Endothelial cell of hepatic sinusoid (primary cell): ENCODE results near the gene KLHL8.

Experiments used
- in situ Hi-C: cut with HindIII; loops from 2 replicates; pipeline ENCODE4 v1.10.0; 2017; ENCODE audit warnings: low sequenced_read_pairs

The KLHL8 gene

DNA sequence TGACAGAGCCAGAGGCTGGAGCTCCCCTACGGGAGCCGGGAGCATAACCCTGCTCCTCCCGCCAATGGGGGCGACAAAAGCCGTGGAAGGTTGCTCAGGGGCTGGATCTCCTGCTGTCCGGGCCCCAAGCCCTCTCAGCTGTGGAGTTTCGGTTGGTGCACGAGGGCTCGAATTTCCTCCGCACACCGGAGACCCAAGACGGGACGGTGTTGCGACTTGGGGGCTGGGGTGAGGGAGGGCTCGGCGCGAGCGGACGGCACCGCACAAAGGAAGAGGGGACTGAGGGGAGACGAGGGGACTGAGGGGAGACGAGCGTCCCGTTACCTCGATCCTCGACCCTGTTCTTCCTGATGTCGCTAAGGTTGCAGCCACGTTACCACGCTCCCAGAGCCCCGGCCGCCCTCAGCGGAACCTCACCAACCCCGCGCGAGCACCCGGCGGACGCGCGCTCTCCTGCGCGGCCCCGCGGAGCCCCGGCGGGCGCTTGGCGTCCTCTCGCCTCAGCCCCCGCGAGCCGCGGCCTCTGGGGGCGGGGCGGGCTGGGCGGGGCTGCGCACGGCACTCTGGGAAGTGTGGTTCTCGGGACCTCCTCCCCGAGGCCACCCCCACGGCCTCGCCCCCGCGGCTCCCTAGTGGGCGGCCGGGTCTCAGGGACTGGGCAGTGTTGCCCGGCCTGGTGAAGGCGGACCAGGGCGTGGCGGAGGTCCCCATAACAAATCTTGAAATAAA is at the start of gene KLHL8:
KLHL8 (minus strand) TSS at position 525 of the 729 bp plus-strand sequence. CDS start 25,079 bp downstream, outside the sequence.
- in situ Hi-C loops, result no loop called here

DNA sequence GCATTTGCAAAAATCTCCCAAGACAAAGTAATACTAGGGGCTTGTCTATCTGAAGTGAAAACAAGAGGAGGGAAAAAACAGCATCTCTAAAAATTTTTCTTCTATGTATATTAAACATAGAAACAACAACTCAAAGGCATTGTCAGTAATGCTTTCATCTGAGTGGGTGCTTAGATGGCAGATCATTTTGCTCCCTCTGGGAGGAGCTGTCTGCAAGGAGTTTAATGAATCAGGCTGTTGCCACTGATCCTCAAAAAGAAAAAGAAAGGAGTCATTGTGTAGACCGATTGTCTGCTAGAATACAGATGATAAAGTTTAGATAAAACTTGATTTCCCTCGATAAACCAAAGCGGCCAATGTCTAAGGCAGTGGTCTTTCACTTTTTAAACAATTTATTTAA is 49.7 kb upstream of the KLHL8 start:
- in situ Hi-C loops, result no loop called here

DNA sequence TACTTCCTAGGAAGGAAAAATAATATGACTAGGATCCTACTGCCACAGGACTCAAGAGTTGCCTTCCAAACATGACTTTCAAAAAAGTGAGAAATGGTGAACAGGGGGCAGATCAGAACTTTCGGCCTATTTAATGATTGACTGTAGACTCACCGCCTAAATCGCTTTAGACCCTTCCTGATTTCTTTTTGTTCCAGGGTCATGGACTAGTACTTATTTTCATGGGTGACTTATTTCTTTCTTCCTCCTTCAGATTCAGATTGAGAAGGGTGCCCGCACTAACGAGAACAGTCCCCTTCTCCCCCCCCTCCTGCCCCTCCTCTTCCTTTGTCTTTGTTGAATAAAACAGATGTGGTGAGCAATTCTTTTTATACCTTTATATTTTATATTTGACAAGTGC is 48.0 kb upstream of the KLHL8 start:
- in situ Hi-C loops, result no loop called here

DNA sequence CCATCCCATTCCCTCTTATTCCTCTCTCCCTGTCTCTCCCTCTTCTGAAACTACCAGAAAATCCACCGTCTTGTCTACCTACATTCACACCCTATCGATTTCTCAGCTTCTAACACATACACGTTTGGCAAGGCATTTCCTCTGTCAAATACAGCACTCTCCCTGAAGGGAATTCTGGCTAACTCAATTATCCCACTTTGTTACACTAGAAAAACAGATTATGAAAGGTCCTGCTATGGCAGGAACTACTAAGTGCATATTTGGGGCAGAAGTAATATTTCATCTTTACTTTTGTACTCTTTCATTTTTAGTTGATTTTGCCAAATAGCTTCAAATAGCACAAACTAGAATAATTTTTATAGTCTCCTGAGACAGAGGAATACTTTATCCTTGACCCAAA is 46.6 kb upstream of the KLHL8 start:
- in situ Hi-C loops, result no loop called here

DNA sequence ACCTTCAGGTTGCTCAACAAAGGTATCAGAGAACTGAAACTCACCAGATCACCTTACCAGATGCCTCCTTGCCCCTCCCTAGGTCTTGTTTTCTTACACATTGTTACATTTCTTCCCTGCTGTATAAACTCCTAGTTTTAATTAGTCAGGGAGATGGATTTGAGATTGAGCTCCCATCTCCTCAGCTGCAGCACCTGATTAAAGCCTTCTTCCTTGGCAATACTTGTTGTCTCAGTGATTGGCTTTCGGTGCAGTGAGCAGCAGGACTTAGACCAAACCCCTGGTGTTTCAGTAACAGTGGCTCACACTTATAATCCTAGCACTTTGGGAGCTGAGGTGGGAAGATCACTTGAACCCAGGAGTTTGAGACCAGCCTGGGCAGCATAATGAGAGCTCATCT is 42.5 kb upstream of the KLHL8 start:
- in situ Hi-C loops, result no loop called here

DNA sequence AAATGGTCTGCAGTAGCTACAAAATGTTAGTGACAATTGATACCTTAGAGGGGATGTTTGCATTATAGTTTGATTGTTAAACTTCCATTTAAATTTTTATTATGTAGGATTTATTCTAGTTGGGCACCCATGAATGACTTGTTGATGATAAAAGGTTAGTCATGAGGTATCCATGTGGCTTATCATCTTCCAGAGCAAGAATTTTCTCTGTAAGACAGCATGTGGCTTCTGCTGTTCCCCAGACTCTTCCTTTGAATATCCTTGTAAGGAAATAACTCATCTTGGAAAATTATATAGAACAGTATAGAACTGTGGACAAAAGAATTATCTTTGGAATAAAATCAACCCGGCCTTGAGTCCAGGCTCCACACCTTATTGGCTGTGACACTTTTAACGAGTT is 40.1 kb upstream of the KLHL8 start:
- in situ Hi-C loops, result no loop called here

DNA sequence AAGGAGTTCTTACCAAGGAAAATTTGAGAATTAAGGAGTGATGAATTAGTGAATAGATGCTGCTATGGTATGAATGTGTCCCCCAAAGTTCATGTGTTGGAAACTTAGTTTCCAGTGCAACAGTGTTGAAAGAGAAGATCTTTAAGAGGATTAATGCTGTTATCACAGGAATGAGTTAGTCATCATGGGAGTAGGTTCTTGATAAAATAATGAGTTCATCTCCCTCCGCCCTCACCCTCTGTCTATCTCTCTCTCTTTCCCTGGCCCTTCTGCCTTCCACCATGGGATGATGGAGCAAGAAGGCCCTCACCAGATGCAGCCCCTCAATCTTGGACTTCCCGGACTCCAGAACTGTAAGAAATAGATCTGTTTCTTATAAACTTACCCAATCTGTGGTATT is 38.3 kb upstream of the KLHL8 start:
- in situ Hi-C loops, result no loop called here

DNA sequence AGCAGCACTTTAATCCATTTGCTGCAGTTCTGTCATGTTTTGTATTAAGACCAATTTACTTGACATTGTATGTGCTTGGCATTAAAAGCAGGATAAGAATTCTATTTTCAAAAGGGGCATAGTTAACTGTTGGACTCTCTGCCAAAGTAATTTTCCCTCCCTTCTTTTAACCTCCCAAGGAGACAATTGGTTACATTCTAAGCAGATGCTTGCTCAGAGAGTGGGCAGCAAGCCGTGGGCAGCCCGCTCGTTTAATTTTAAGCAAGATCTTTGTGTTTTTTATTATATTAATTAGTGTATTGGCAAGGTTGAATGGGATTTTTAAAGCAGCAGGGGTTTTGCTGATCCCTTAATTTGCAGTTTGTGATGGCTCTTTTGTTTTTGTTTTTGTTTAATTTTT is 37.1 kb upstream of the KLHL8 start:
- in situ Hi-C loops, result no loop called here

DNA sequence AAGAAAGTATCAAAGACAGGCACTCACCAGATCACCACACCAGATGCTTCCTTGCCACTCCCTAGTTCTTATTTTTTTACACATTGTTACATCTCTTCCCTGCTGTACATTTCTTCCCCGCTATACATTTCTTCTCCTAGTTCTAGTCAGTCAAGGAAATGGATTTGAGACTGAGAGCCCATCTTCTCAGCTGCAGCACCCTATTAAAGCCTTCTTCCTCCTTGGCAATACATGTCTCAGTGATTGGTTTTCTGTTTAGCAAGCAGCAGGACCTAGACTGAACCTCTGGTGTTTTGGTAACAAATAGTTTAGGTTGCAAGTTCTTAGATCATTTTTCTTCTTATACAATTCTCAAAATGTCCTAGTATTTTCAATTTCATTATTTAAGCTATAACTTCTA is 35.3 kb upstream of the KLHL8 start:
- in situ Hi-C loops, result no loop called here

DNA sequence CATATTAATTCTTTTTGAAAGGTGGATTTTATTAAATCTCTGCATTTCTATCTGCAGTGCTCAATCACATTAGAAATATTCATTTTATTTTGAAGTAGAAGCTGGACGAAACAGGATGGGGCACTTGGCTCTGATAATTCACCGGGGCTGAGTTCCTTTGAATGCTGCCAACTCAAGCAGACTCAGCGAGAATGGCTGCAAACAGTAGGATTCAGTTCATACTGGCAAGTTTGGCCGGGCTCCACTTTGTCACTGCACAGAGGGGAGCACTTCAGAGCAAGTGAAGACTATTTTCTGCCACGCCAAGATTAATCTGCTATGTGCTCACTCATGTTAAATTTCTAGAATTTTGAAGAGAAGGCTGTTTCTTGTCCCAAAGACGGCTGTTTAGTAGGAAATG is 30.7 kb upstream of the KLHL8 start:
- in situ Hi-C loops, result no loop called here

DNA sequence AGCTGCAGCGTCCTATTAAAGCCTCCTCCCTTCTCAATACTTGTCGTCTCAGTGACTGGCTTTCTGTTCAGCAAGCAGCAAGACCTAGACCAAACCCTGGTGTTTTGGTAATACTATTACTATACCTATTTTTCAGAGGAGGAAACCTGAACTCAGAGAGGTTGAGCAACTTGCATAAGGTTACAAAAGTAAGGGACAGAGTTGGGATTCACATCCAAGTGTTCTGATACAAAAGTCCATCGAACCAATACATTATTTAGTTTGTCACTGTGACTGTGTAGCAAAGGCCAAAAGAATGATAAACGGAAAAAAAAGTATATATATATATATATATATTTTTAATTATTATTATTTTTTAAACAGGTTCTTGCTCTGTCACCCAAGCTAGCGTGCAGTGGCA is 29.9 kb upstream of the KLHL8 start:
- in situ Hi-C loops, result no loop called here

DNA sequence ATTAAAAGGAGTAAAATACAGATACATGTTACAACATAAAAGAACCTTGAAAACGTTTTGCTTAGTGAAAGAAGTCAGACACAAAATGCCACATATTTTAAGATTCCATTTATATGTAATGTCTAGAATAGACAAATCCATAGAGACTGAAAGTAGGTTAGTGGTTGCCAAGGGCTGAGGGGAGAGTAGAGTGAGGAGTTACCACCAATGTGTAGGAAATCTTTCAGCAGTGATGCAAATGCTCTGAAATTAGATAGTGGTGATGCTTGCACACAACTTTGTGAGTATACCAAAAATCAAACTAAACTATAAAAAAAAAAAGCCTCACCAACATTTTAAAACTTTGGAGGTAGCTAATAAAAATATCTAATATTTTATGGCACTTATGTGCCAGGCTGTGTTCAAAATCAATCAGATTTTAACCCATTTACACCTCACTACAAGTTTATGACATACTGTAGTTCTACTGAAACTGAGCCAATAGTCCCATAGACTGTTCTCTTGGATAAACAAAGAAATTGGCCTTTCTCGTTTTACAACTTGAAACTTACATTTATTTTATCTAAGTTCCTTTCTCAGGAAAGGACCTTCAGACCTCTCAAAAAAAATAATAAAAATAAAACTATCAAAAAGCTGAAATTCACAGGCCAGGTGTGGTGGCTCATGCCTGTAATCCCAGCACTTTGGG is 29.1 kb upstream of the KLHL8 start:
- in situ Hi-C loops, result no loop called here

DNA sequence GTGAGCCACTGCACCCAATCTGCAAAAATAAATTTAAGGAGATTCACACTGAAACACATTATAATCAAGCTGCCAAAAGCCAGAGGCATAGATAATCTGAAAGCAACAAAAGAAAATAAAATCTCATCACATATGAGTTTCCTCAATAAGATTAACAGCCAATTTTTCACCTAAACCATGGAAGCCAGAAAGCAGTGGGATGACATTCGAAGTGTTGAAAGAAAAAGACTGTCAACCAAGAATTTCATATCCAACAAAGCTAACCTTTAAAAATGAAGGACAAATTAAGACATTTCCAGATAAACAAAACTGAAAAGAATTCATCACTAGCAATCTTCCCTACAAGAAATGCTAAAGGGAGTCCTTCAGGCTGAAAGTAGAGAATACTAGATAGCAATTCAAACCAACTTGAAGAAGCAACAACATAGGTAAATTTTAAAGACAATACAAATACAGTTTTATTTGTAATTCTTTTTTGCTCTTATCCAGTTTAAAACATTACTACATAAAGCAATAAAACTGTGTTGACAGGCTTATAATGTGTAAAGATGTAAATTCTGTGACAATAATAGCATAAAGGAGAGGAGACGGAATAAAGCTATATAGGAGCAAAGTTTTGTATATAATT is 23.1 kb upstream of the KLHL8 start:
- in situ Hi-C loops, result no loop called here

DNA sequence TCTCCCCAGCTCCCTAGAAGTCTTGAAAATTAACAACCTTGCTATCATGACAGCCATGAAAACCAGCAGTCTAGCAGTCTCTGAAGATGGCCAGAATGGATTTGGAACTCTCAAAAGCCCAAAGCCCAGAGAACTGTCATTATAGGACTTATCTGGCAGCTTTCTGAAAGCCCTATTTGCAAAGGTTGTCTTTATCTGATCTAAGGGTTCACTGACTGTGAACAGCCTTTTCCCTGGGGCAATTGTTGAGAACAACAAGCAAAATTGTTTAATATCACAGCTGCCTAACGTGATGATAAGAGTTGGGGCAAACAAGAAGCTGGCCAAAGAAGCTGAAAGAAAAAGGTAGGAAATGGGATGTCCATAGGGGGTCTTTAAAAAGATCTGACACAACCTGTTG is 20.9 kb upstream of the KLHL8 start:
- in situ Hi-C loops, result no loop called here

DNA sequence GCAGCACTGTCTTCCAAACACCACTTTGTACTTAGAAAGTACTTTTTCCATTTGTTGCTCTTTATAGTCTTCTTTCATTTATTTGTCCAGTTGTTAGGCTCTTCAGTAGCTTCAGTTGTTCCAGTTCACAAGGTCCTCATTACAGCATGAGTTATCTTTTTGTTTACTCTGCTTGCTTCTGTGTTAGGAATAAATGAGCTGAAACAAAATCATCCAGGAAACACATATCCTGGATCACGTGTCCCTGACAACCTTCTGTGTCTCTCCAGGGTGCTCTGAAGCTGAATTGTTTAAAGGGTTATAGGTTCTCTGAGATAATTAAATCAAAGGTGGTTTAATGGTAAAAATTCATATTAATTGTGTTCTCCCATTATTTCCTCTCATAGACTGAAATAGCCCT is 19.9 kb upstream of the KLHL8 start:
- in situ Hi-C loops, result no loop called here

DNA sequence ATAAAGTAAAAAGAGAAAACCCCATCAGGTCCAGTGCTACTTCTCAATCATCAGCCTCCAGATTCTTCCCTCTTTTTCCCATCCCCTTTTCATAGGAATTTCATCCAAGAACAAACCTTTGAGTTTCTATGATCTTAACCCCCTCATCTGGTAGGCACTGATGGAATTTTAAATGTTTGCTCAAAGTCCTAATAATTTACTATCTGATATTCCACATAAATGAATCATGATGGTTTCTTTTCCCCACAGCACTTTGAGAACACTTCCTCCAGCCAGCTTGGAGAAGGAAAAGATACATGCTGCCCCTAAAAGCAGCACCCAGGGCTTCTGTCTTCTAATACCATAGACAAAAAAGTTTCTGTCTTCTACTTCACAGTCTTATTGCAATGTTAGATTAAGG is 19.4 kb upstream of the KLHL8 start:
- in situ Hi-C loops, result no loop called here

DNA sequence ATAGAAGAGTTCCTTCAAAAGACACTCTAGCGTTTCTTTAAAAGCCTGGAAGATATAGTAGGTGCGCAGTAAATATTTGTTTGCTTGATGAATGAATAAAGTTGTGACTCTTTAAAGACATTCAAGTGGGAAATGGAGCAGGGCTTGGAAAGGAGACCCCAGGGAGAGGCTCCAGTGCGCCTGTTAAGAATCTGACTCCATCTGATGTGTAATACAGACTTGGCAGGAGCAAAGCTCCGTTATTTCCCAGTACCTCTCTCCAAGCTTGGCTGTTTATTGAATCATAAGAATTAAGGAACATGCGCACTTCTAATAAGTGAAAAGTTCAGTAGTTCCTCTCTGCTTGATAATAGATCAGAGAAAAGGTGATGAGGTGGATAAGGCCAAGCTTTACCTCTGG is 18.8 kb upstream of the KLHL8 start:
- in situ Hi-C loops, result no loop called here

DNA sequence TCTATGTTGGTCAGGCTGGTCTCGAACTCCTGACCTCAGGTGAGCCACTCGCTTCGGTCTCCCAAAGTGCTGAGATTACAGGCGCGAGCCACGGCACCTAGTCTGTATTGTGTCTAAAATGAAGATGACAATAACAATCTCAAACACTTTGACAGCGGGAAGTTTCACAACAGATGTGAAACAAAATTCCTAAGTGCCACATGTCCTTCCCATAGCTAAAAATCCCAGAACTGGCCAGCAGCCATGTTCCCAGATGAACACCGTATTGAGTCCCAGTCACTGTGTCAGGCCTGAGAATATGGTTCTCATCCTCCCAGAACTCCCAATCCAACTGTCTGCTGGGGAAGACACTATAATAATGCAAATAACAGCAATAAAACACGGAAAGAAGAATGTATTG is 16.4 kb upstream of the KLHL8 start:
- in situ Hi-C loops, result no loop called here

DNA sequence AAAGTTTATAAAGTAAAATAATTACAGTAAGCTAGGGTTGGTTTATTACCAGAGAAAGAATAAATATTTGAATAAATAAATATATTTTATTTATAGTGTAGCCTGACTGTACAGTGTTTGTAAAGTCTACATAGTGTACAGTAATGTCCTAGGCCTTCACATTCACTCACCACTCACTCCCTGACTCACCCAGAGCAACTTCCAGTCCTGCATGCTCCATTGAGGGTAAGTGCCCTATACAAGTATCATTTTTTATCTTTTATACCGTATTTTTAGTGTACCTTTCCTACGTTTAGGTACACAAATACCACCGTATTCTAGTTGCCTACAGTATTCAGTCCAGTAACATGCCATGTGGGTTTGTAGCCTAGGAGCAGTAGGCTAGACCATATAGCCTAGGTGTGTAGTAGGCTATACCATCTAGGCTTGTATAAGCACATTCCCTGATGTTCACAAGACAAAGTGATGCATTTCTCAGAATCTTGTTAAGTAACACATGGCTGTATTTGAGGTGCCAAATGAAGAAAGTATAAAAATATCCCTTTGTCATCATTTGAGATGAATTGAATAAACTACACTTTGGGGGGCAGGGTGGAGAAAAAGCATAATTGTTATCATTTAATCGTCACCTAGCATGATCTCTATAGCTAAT is 14.7 kb upstream of the KLHL8 start:
- in situ Hi-C loops, result no loop called here

DNA sequence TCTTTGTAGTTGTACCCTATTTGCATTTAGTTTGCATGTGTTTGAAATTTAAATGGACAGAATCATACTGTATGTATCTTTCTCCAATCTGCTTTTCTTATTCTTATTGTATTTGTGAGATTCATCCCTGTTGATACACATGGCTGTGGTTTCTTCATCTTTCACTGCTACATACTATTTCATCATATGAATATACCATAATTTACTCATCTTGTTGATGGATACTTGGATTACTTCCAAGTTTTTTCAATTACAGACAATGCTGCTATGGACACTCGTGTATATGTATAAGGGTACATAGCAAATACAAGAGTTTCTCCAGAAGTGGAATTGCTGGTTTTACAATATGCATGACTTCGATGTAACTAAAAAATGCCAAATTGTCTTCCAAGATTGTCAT is 11.8 kb upstream of the KLHL8 start:
- in situ Hi-C loops, result no loop called here

DNA sequence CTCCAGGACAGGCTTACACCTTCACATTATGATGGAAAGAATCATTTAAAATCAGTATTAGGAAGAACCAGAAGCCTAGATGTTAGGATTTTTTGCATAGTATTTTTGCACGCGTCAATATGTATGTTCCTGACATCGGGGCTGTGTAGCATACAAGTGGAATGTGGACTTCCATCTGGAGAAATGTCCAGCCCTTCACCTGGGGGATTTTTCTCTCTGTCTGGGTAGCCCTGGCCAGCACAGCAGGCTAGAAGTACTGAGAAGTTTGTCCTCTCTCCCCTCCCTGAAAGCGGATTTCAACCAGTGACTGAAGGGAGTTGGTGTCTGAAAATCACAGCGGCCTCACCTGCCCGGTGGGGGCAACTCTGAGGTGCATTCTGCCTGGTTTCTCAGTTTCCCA is 10.4 kb upstream of the KLHL8 start:
- in situ Hi-C loops, result no loop called here

DNA sequence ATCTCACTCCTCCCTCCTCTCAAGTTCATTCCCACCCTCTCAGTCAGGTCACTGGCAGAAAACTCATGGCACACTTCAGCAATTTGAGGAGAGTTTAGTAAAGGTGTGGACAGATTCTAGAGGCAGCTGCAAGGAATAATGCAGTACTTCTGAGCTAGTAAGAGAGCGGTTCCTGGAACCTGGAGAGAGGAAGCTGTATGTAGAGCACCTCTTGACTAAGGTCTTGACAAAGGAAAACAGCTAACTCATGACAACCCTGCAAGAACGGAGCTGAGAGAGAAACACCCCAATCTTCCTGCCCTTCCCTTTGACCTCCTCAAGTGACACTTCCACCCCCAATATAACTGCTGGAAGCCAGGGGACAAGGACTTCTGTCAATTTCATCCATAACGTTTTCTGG is 9.6 kb upstream of the KLHL8 start:
- in situ Hi-C loops, result no loop called here
